PC-9 (cell line): ENCODE data around the gene LUC7L.
"Not testable (repeated sequence)": the region's sequence is repeated elsewhere in the genome, so short reads cannot be mapped to it uniquely, and the experiment has no call there.

Source experiments
- EZH2 ChIP-seq: fragments of 200-600 bp; sonication (generic); IDR thresholded peaks from 2 replicates; pipeline ENCODE4 v1.8.0; 2017; ENCODE audit warnings: antibody characterized with exemption, low read depth
- TF ChIP-seq, protein P1 (sequence below): fragments of 200-600 bp; sonication (generic); conservative IDR thresholded peaks from 2 replicates; pipeline ENCODE4 v1.6.1; 2017; ENCODE audit warnings: mixed run types, antibody characterized with exemption, mild to moderate bottlenecking, moderate library complexity

DNA sequence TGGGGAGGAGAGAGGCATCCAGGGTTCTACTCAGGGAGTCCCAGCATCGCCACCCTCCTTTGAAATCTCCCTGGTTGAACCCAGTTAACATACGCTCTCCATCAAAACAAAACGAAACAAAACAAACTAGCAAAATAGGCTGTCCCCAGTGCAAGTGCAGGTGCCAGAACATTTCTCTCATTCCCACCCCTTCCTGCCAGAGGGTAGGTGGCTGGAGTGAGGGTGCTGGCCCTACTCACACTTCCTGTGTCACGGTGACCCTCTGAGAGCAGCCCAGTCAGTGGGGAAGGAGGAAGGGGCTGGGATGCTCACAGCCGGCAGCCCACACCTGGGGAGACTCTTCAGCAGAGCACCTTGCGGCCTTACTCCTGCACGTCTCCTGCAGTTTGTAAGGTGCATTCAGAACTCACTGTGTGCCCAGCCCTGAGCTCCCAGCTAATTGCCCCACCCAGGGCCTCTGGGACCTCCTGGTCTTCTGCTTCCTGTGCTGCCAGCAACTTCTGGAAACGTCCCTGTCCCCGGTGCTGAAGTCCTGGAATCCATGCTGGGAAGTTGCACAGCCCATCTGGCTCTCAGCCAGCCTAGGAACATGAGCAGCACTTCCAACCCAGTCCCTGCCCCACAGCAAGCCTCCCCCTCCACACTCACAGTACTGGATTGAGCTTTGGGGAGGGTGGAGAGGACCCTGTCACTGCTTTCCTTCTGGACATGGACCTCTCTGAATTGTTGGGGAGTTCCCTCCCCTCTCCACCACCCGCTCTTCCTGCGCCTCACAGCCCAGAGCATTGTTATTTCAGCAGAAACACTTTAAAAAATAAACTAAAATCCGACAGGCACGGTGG, 55.1 kb downstream of the LUC7L start:
- TF ChIP-seq, protein P1, sequence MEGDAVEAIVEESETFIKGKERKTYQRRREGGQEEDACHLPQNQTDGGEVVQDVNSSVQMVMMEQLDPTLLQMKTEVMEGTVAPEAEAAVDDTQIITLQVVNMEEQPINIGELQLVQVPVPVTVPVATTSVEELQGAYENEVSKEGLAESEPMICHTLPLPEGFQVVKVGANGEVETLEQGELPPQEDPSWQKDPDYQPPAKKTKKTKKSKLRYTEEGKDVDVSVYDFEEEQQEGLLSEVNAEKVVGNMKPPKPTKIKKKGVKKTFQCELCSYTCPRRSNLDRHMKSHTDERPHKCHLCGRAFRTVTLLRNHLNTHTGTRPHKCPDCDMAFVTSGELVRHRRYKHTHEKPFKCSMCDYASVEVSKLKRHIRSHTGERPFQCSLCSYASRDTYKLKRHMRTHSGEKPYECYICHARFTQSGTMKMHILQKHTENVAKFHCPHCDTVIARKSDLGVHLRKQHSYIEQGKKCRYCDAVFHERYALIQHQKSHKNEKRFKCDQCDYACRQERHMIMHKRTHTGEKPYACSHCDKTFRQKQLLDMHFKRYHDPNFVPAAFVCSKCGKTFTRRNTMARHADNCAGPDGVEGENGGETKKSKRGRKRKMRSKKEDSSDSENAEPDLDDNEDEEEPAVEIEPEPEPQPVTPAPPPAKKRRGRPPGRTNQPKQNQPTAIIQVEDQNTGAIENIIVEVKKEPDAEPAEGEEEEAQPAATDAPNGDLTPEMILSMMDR = not testable (repeated sequence)
- TF ChIP-seq EZH2 = not testable (repeated sequence)
